Calu3 (cell line): ENCODE measurements around the gene SUSD3. TPM values are rescaled to one million over a fixed set of nuclear protein-coding genes. Genes with fewer than 3 reads are reported as not detected.

Experiments used
- BruUV-seq: library from RNA; stranded (reverse); fragments of 400-500 nt; replicated peaks from 2 replicates; lab custom pipeline; 2021; lab: Mats Ljungman, UMichigan
- CTCF ChIA-PET: fragments of 300-600 bp; sonication (Branson Sonifier 250); formaldehyde crosslinking; loops from one replicate; lab custom pipeline; 2022; ENCODE audit warnings: antibody characterized with exemption; lab: Charles Lee
- DNase-seq: peaks from one replicate; pipeline ENCODE4 v3.0.0; 2022
- H3K27ac Mint-ChIP-seq: one replicate; pipeline ENCODE4 v1.8.0; 2022; ENCODE audit warnings: mixed read lengths; ENCODE audit not compliant: unreplicated experiment
- H3K27me3 Mint-ChIP-seq: one replicate; pipeline ENCODE4 v1.8.0; 2022; ENCODE audit warnings: mixed read lengths; ENCODE audit not compliant: unreplicated experiment
- H3K36me3 Mint-ChIP-seq: one replicate; pipeline ENCODE4 v1.8.0; 2022; ENCODE audit warnings: mild to moderate bottlenecking, moderate library complexity, mixed read lengths; ENCODE audit not compliant: insufficient read depth, unreplicated experiment
- H3K4me1 Mint-ChIP-seq: one replicate; pipeline ENCODE4 v1.8.0; 2022; ENCODE audit warnings: mild to moderate bottlenecking, low read depth, mixed read lengths; ENCODE audit not compliant: unreplicated experiment
- H3K4me3 Mint-ChIP-seq: one replicate; pipeline ENCODE4 v1.8.0; 2022; ENCODE audit warnings: mild to moderate bottlenecking, low read depth, moderate library complexity, mixed read lengths; ENCODE audit not compliant: unreplicated experiment
- H3K9me3 Mint-ChIP-seq: one replicate; pipeline ENCODE4 v1.8.0; 2022; ENCODE audit warnings: low read depth, mixed read lengths; ENCODE audit not compliant: unreplicated experiment
- intact Hi-C: fragments of 100-400 bp; cut with micrococcal nuclease; formaldehyde crosslinking; loops from one replicate; pipeline ENCODE4 v1.10.0; 2022; ENCODE audit not compliant: unreplicated experiment
- total RNA-seq: library from RNA; stranded (reverse); gene quantifications from 2 replicates; pipeline ENCODE4 v1.2.3, GENCODE V29; 2022
- TF ChIP-seq, protein P1 (sequence below): fragments of 200-600 bp; IDR thresholded peaks from one replicate; pipeline ENCODE4 v1.8.0; 2022; ENCODE audit warnings: antibody characterized with exemption; ENCODE audit not compliant: unreplicated experiment

SUSD3 gene
- total RNA-seq, 1 experiment from 2014 or later, result 1.3 TPM

DNA sequence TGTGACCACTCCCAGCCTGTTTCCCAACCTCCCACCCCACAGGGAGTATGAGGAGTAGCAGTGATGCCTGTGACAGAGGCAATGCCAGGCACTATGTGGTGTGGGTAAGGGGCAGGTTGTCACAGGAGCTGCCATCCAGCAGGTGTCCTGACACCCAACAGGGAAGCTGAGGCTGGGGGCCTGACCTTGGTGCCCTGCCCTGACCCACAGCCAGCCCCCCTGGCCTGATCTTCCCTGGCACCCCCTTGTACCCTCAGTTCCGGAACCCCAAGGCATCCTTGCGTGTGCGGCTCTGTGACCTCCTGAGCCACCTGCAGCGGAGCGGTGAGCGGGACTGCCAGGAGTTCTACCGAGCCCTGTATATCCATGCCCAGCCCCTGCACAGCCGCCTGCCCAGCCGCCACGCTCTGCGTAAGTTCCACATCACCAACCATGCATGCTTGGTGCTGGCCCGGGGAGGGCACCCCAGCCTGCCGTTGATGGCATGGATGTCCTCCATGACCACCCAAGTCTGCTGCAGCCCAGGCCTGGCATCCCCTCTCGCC lies 51.9 kb downstream of the SUSD3 start:
- intact Hi-C loops, result no loop called here
- TF ChIP-seq, protein P1, sequence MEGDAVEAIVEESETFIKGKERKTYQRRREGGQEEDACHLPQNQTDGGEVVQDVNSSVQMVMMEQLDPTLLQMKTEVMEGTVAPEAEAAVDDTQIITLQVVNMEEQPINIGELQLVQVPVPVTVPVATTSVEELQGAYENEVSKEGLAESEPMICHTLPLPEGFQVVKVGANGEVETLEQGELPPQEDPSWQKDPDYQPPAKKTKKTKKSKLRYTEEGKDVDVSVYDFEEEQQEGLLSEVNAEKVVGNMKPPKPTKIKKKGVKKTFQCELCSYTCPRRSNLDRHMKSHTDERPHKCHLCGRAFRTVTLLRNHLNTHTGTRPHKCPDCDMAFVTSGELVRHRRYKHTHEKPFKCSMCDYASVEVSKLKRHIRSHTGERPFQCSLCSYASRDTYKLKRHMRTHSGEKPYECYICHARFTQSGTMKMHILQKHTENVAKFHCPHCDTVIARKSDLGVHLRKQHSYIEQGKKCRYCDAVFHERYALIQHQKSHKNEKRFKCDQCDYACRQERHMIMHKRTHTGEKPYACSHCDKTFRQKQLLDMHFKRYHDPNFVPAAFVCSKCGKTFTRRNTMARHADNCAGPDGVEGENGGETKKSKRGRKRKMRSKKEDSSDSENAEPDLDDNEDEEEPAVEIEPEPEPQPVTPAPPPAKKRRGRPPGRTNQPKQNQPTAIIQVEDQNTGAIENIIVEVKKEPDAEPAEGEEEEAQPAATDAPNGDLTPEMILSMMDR, result no peak
- Mint-ChIP-seq H3K27ac (no peak overlapping the region), H3K9me3 (no peaks in the 10 kb centered on the region), H3K27me3 (no peaks in the 10 kb centered on the region), H3K36me3 (peaks cover 5% of the 10 kb centered on the region), H3K4me1 (no peaks in the 10 kb centered on the region), H3K4me3 (no peak overlapping the region)
- DNase-seq, result no peak
- CTCF ChIA-PET, result no interaction called here
- BruUV-seq, result no TSS peak

DNA sequence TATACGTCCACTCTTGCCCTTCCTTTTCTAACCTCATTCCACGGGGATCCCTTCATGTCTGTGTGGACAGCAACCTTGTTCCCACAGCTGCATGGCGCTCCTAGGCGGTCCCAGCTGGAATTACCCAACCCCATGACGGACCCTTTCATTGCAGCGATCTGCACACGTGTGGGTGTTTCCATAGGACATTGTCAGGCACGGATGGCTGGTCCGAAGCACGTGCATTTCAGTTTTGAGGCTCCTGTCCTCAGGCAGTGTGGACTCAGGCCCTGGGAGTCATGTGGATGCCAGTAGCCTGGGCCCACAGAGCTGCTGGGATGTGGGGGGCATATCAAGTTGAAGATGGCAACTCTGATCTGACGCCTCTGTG lies 52.5 kb downstream of the SUSD3 start:
- Mint-ChIP-seq H3K4me3 (no peak overlapping the region), H3K27ac (no peak overlapping the region), H3K36me3 (peaks cover 5% of the 10 kb centered on the region), H3K9me3 (no peaks in the 10 kb centered on the region), H3K4me1 (no peaks in the 10 kb centered on the region), H3K27me3 (no peaks in the 10 kb centered on the region)
- no peak for DNase-seq
- intact Hi-C loops, result no loop called here
- BruUV-seq, result no TSS peak
- TF ChIP-seq, protein P1, result no peak
- CTCF ChIA-PET, result no interaction called here

DNA sequence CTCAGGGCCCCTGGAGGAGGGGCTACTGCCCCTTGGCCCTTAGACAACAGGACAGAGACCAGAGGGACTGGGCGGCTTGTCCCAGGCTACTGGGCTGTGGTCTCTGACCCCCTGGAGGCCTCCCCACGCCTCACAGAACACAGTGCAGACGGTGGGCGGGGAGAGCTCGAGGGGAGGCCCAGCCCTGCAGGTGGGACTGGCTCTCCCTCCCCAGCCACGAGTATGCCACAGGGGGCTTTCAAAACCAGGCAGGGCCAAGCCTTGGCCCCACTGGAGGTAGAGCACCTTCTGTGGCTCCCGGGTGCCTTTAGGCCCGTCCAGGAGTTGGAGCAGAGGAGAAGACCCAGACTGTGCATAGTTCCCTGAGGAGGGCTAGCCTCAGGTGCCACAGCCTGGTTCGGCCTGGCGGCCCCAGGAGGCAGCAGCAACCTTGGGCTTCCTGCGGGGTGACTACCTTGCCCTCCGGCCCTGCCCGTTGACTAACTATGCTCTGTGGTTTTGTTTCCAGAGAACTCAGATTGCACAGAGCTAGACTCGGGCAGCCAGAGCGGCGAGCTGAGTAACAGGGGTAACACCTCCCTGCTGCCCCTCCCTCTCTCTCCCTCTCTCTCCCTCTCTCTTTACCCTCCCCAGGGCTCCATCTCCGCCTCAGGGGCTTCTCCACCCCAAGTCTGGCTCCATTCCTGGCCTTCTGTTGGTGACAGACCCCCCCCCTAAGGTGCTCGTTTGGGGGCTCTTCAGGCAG lies 53.0 kb downstream of the SUSD3 start:
- no peak for DNase-seq
- TF ChIP-seq, protein P1, result no peak
- Mint-ChIP-seq H3K4me1 (no peaks in the 10 kb centered on the region), H3K9me3 (no peaks in the 10 kb centered on the region), H3K27me3 (no peaks in the 10 kb centered on the region), H3K36me3 (peaks cover 5% of the 10 kb centered on the region), H3K4me3 (no peak overlapping the region), H3K27ac (no peak overlapping the region)
- CTCF ChIA-PET, result no interaction called here
- BruUV-seq, result no TSS peak
- intact Hi-C loops, result no loop called here

DNA sequence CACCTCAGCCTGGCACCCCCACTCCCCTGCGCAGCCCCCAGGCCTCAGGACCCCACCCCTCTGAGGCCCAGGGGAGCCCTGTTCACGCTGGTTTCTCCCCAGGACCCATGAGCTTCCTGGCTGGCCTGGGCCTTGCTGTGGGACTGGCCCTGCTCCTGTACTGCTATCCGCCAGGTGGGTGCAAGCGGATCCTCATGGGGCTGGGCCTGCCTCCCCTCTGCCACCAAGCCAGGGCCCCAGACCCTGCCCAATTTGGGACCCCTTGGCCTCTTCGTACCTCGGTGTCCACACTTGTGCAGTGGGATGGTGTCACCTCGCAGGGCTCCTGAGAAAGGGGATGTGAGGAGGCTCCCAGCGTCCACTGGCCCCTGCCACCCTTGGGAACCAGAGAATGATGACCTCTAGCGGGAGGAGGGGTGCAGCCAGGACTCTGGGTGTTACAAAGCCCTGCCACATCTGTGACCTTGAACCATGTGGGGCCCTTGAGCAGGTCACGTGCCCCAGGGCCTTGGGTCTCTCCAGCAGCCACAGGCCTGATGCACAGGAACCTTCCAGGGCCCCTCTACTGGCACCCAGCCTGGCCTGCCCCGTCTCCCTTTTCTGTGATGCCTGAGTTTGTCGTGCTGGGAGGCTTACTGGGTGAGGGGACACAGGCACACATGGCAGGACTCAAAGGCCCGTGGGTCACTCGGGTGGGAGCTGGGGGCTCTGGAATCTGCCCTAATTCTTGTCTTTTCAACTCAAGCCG lies 53.8 kb downstream of the SUSD3 start:
- DNase-seq, result no peak
- H3K27ac Mint-ChIP-seq, result no peak overlapping the region
- no peak overlapping the region for H3K4me3 Mint-ChIP-seq
- H3K27me3 Mint-ChIP-seq, result no peaks in the 10 kb centered on the region
- no peaks in the 10 kb centered on the region for H3K9me3 Mint-ChIP-seq
- CTCF ChIA-PET, result no interaction called here
- no peaks in the 10 kb centered on the region for H3K4me1 Mint-ChIP-seq
- no TSS peak for BruUV-seq
- peaks cover 5% of the 10 kb centered on the region for H3K36me3 Mint-ChIP-seq
- intact Hi-C loops, result no loop called here
- TF ChIP-seq, protein P1, result no peak
